HK-2 (cell line): ENCODE results near the gene FAM3C.
"Not testable (repeated sequence)": the region's sequence is repeated elsewhere in the genome, so short reads cannot be mapped to it uniquely, and the experiment has no call there.

Source experiments
- DNase-seq: peaks from one replicate; pipeline ENCODE4 v3.0.0-alpha.2; 2018; ENCODE audit not compliant: unreplicated experiment

FAM3C gene

DNA sequence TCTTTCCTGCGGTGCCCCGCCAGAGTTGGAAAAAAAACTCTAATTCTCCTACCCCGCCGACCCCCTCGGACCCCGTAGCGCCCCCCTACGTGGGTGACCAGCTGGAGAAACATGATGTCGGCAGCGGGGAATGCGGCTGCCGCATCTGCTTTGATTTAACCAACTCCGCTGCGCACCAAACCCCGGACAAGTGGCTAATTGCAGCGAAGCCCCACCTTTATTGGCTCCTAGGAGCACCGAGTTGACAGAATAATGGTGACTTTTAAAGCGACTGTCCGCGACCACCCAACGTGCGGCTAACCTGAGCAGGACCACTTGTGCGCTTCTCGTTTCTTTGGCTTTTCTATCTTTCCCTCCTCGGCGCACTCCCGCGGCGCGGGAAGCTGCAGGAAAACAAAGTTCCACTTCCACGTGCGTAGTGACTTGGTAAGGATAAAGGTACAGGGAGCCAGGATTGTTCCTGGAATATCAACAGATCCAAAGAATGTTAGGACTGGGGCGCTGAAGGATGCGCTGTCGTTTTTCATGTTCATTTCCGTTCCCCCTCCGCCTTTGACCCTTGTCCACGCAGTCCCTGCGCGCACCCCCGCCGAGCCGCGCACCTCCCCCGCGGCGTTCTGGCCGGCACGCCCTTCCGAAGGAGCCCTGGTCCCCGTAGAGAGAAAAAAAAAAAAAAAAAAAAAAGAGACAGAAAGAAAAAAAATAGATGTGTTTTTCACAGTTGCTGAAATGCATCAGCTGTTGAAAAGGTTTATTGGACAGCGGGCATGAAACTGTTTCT, 65.9 kb downstream of the FAM3C start:
- DNase-seq: no peak

DNA sequence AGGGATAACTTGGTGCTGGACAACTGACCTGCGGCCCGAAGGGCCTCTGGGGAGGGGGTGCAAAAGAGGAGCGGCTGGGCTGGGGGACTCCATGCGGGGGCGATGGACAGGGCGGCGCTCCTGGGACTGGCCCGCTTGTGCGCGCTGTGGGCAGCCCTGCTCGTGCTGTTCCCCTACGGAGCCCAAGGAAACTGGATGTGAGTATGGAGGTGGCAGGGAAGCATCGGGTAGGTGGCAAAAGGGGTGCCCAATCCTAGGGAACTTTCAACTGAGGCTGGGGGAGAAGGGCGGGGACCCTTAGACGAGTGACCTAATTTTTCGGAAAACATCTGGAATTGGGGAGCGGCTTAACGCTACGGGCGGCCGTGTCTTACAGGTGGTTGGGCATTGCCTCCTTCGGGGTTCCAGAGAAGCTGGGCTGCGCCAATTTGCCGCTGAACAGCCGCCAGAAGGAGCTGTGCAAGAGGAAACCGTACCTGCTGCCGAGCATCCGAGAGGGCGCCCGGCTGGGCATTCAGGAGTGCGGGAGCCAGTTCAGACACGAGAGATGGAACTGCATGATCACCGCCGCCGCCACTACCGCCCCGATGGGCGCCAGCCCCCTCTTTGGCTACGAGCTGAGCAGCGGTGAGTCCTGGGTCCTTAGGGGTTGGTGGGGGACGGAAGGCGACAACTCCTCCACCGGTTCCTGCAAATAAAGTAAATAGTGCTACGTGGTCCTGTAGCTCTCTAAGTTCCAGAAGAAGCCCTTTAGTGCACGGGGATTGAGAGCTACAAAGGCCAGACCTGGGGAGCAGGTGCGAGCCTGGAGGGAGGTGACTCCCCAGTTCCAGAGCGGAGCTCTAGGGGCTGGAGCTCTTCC, 66.7 kb downstream of the FAM3C start:
- DNase-seq: no peak

GRCh38 chr7:121328508-121329190, 67.5 kb downstream of the FAM3C start, which contains the start of gene WNT16:
WNT16 (plus strand) TSS chr7:121329000; CDS start chr7:121329293, 293 bp downstream.
- DNase-seq: no peak

GRCh38 chr7:121327671-121328070, 68.4 kb downstream of the FAM3C start:
- no peak for DNase-seq

DNA sequence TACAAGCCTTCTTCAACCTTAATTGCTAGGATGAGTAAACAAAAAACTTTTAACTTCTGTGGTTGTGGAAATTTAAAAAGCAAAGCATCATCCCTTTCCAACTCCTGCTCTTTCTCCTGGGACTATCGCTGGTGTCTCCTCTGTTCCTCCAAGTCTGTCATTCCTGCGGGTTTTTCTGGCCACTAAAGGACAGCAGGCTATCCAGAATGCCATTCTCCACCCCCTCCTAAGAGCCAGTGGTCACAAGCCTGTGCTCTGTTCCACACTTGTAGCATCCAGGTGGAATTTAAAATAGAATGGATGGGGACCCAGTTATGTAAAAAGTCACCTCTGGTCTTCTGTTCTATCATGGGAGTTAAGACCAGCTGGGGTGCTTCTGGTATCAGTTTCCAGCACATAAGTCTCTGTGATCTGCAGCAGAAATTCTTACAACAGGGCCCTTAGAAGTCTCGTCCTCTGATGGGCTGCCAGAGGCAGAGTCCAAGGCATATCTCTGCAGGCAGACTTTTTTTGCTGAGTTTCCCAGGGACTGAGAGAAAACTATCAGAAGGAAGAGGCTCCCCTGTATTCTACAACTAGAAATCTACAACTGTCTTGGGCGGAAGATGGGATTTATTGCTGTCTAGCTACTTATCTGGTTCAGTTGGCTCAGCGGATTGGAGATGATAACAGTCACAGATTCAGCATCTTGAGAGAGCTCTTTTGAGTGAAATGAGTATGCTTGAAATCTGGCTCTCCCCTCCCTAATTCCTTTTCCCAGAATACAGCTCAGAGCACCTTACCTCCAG, 72.4 kb downstream of the FAM3C start:
- no peak for DNase-seq

- no peak for DNase-seq
Measured at GRCh38 chr7:121322460-121322859, 73.6 kb downstream of the FAM3C start.

DNA sequence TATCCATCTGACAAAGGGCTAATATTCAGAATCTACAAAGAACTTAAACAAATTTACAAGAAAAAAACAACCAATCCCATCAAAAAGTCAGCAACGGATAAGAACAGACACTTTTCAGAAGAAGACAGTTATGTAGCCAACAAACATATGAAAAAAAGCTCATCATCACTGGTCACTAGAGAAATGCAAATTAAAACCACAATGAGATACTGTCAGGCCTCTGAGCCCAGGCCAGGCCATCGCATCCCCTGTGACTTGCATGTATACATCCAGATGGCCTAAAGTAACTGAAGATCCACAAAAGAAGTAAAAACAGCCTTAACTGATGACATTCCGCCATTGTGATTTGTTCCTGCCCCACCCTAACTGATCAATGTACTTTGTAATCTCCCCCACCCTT, 80.9 kb downstream of the FAM3C start:
- DNase-seq: not testable (repeated sequence)

GRCh38 chr7:121313793-121314676, 82.1 kb downstream of the FAM3C start:
- peak; percentile 22 for DNase-seq

DNA sequence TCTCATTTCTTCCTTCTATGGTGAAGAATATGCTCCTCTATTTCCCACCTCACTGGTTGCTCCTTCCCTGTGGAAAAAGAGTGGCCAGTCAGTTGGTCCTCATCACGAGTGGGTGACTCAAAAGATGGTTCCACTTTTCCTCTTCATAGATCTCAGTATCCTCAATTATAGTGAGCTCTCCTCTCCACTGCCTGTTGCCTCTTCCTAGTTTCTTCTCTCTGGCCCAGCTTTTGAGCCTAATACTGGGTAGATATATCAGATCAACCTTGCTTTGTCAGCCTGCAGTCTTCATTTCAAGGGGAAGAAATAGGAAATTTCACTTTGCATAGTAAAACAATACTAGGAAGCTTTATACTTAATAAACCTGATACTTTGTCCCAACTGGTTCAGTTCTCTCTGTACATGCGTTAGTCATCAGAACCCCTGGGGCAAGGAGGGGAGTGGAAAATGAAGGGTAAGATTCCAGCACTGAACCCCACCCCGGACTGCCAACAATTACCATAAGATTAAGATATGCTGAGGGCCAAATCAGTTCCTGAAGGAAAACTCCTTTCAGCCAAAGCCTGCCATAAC, 82.8 kb downstream of the FAM3C start:
- DNase-seq: no peak

GRCh38 chr7:121307021-121307574, 89.0 kb downstream of the FAM3C start:
- no peak for DNase-seq

- no peak for DNase-seq
Measured at GRCh38 chr7:121306565-121306964, 89.5 kb downstream of the FAM3C start.

GRCh38 chr7:121305109-121305508, 91.0 kb downstream of the FAM3C start:
- no peak for DNase-seq

GRCh38 chr7:121304102-121304658, 91.9 kb downstream of the FAM3C start:
- DNase-seq: no peak

- no peak for DNase-seq
Measured at GRCh38 chr7:121303422-121304101, 92.5 kb downstream of the FAM3C start.

DNA sequence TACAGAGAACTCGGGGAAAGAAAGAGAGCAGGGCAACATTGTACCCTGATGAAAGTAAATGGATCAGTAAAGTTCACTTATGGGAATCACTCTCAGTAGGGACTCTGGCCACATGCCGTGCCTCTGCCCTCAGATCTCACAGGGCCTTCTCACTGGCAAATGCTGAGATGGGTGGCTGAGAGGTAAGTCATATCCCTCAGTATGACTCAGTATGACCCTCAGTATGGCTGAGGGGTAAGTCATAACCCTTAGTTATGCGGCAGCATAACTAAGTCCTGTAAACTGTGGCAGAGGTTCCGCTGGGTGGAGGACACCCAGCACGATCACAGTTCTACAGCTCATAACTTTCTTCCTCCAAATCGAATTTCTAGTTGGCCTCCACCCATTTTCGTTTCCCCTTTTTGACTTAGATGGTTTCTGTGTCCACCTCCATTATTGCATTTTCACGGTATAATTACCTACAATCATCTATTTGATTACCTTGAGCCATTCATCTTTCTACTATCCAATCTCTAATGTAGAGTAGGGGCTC, 93.8 kb downstream of the FAM3C start:
- no peak for DNase-seq

DNA sequence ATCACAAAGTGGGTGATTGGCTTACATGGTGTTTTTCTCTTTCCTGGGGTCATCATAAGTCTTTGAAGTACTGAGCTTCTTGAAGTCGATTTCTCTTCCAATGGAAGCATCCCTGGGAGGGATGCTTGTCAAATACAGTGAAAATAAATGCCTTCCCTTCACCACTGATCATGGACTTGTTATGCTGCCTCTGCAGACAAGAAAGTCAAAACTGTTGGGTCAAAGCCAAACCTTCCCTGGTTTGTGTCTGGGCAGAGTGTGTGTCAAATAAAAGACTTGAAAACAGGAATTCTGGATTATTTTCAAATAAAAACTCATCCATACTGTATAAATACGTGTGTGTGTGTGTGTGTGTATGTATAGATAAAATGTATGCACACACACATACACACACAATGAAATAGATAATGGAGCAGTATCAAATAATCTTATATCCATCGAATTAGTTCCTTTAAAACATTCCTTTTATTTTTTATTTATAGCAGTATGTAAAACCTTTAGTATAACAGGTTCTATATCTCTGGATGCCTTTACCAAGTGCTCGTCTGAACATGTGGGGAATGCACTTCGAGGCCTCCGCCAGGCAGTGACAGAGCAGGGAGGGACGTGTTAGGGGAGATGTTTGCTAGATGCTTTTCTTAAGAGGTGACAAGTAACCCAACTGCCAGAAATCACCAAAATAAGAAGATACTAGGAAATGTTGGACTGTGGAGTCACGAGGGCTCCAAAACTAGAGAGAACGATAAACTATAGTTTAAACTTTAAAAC, 94.5 kb downstream of the FAM3C start:
- DNase-seq: no peak

DNA sequence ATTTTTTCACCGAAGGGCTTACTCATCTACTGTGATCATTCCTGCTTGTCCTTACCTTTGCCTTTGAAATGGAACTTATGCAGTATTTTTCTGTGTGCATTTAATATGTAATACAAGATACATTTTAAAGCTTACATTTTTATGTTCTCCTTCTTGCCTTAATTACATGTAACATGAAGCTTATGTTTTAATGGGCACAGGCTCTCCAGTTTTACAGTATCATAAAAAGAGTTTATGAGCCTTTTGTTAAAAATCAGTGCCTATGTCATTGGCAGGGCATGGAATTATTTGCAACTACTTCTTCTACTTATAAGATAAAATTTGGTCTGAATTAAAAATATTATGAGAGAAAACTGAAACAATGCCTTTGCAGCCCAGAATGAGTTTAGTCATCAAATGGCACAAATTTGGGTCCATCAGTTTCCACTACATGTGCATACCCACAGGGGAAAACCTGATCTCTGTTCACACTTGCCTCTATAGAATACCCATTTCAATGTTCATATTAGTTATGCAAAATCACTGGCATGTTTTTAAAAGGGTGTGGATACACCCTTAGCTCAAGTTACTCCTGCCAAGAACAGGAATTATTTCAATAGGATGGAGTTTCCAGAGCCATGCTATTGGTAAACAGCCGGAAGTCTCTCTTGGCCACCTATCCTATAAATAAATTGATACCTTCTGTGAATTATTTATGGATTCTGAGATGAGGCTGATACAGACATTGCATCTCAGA, 95.3 kb downstream of the FAM3C start:
- DNase-seq: no peak
